ENCODE measurements around the gene COG6.

The COG6 gene

DNA sequence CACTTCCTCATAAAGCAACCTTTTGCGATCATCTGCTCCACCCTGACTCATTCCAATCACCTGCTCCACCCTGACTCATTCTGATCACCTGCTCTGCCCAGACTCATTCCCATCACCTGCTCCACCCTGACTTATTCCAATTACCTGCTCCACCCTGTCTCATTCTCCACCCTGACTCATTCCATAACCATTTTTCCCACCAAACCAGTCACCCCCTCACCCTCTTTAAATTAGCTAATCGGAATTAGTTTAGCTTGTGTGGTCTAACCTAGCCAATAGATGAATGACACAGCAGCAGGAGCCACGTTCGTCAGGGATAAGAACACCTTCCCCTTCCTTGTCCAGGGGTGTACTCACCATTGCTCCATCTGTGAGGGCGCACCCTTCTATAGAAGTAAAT lies 134.0 kb downstream of the COG6 start:
- no peak for FAIRE-seq

More for the DNA sequence above, 134.0 kb downstream of the COG6 start:
- no peak for DNase-seq (ENCODE audit: insufficient read length, low spot score)
- no peak for TF ChIP-seq POLR2A (IDR thresholded peaks at IDR 0.05; ENCODE audit: low read depth, low read length)

Measured in H54 (cell line).